ENCODE results near the gene BLOC1S1.

GRCh38 chr12:55717011-55718007 lies 1.5 kb downstream of the BLOC1S1 start:
- TF ChIP-seq CTCF (IDR thresholded peaks at IDR 0.05) (no peak), POLR2AphosphoS5 (IDR thresholded peaks at IDR 0.05) (no peak), POLR2A (IDR thresholded peaks at IDR 0.05) (no peak)

Measured in breast epithelium (tissue), 3 donors.